ENCODE data around the gene SMARCB1. TPM values are rescaled to one million over a fixed set of nuclear protein-coding genes. Genes with fewer than 3 reads are reported as not detected.
A peak's percentile ranks its signal among the peaks of the same experiment; 100 is the strongest.

The SMARCB1 gene
- total RNA-seq, 2 experiments from 2014 or later: 91.4 to 92.6 TPM

DNA sequence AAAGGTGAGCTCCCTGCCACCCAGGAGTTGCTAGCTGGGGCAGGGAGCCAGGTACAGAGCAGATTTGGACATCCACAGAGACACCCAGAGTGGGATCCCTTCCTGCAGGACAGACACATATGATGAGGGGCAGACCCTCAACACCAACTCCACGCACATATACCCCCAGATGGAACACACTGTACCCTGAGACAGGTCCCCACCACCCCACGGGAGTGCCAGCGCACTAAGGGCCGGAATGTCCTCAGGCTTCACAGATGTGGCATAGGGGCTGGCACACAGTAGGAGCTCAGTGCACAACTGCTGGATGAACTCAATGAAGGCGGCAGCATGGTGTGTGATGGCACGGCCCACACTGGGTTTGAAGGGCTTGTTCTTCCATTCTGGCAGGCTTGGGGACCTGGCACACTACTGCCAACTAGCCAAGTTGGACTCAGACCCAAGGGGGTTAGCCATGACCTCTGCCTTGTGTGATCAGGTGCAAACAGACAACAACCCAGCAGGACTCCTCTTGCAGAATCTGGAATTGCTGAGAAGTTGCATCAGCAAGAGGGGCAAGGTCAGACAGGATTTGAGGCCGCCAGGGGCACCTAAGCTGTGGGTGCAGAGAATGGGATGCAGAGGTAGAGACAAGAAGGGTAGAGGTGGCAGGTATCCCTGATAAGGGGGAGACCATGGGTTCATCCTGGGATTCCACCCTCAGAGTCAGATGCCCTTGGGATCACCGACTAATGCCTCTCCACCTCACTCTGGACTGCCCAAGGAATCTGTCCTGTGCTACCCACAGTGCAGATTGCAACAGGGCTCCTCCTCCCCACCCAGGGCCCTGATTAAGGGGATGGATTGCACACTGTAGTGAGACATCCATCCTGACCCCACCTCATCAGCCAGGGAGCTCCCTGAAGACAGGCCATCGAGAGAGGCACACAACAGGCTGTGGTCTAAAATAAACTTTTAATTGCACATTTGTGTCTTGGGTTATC, 21.6 kb upstream of the SMARCB1 start:
- peaks cover 46% of the 10 kb centered on the region for H3K4me1 Mint-ChIP-seq
- ChIA-PET POLR2A (no interaction called here), CTCF (interaction anchor here (0.9 to 4.9 kb wide), 3 partner anchors 14 to 47 kb away, joined by 3 to 20 read pairs (median 5); partner anchors contain the start of gene ZNF70)
- DNase-seq: no peak
- no peak overlapping the region for H3K4me3 Mint-ChIP-seq
- H3K27me3 Mint-ChIP-seq: no peaks in the 10 kb centered on the region
- H3K9me3 Mint-ChIP-seq: no peaks in the 10 kb centered on the region
- H3K36me3 Mint-ChIP-seq (ENCODE audit: low read depth): peaks cover 2% of the 10 kb centered on the region
- no peak overlapping the region for H3K27ac Mint-ChIP-seq

GRCh38 chr22:23767303-23767672, 19.5 kb upstream of the SMARCB1 start:
- DNase-seq: no peak
- Mint-ChIP-seq H3K27me3 (peaks cover 1% of the 10 kb centered on the region), H3K27ac (peak overlapping the region; percentile 76), H3K4me1 (peaks cover 54% of the 10 kb centered on the region), H3K36me3 (ENCODE audit: low read depth) (peaks cover 2% of the 10 kb centered on the region), H3K9me3 (no peaks in the 10 kb centered on the region), H3K4me3 (peak overlapping the region; percentile 76)
- ChIA-PET CTCF (interaction anchor here (0.9 to 4.9 kb wide), 5 partner anchors 17 to 82 kb away, joined by 3 to 20 read pairs (median 4); partner anchors contain the start of gene ZNF70), POLR2A (no interaction called here)

DNA sequence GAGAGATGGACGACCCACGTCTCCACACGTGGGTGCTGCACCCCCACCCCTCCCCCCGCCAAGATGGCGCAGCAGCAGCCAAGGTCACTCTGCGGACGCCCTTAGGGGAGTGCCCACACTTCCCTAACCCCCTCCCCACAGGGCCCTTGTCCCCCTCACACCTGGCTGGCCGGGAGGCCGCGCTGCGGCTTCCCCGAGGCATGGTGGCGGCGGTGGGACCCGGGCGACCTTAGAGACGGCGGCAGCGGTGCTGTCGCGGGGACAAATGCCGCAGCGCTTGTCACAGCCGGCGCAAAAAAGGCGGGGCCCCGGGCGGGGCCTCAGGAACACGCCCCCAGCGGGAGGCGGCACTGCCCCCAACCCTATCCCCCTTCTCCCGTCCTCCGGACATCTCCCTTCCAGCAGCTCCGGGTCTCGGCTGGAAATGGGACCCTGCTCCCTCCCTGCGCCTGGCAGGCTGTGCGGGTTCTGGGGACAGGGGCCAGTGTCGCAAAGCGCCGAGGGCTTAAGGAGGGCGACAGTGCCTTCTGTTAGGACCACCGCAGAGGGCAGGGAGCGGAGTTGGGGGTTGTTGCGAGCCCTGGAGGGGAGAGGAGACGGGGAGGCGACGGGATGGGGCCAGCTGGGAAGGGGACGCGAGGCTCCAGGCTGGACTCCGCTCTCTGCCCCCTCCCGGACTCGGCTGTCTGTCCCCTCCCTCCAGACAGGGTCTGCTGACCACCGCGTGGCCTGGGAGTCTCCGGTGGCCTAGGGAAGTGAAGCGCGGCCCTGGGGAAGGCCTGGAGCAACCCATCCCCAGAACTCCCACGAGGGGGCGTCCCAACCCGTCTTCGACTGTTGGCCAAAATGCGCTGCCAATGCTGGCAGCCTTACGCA, 18.9 kb upstream of the SMARCB1 start, which contains the start of gene CHCHD10:
Gene CHCHD10, minus strand, starts transcription at position 300 of the 876 bp plus-strand sequence. Its CDS starts 98 bp downstream, at position 202.
- H3K27me3 Mint-ChIP-seq: peaks cover 2% of the 10 kb centered on the region
- H3K27ac Mint-ChIP-seq: peak within 1 kb of the TSS; percentile 84
- peak within 1 kb of the TSS; percentile 76 for H3K4me3 Mint-ChIP-seq
- ChIA-PET POLR2A (no interaction called here), CTCF (interaction anchor here (1.0 to 4.9 kb wide), 5 partner anchors 17 to 82 kb away, joined by 3 to 20 read pairs (median 3); partner anchors contain the start of genes SMARCB1 and ZNF70)
- H3K4me1 Mint-ChIP-seq: peaks cover 49% of the 10 kb centered on the region
- H3K9me3 Mint-ChIP-seq: no peaks in the 10 kb centered on the region
- H3K36me3 Mint-ChIP-seq (ENCODE audit: low read depth): peaks cover 2% of the 10 kb centered on the region
- DNase-seq: peak; percentile 78

- Mint-ChIP-seq H3K27me3 (peaks cover 13% of the 10 kb centered on the region), H3K27ac (no peak overlapping the region), H3K9me3 (no peaks in the 10 kb centered on the region), H3K4me1 (peaks cover 39% of the 10 kb centered on the region), H3K4me3 (peak overlapping the region; percentile 30), H3K36me3 (ENCODE audit: low read depth) (peaks cover 2% of the 10 kb centered on the region)
- no peak for DNase-seq
- POLR2A ChIA-PET: no interaction called here
- CTCF ChIA-PET: interaction anchor here (0.6 to 0.8 kb wide), 3 partner anchors 9 to 230 kb away, joined by 4 to 5 read pairs (median 4); no protein-coding TSS in a partner anchor
These were observed 17.3 kb upstream of the SMARCB1 start for GRCh38 chr22:23769321-23769965.

GRCh38 chr22:23772315-23772648, 14.5 kb upstream of the SMARCB1 start:
- Mint-ChIP-seq H3K36me3 (ENCODE audit: low read depth) (no peaks in the 10 kb centered on the region), H3K27me3 (peaks cover 17% of the 10 kb centered on the region), H3K9me3 (no peaks in the 10 kb centered on the region), H3K4me3 (peak overlapping the region; percentile 41), H3K27ac (no peak overlapping the region), H3K4me1 (peaks cover 20% of the 10 kb centered on the region)
- ChIA-PET POLR2A (no interaction called here), CTCF (no interaction called here)
- no peak for DNase-seq

- Mint-ChIP-seq H3K36me3 (ENCODE audit: low read depth) (no peaks in the 10 kb centered on the region), H3K9me3 (no peaks in the 10 kb centered on the region), H3K27ac (peak within 1 kb of the TSS; percentile 10), H3K27me3 (peaks cover 17% of the 10 kb centered on the region), H3K4me3 (peak within 1 kb of the TSS; percentile 41), H3K4me1 (peaks cover 20% of the 10 kb centered on the region)
- ChIA-PET CTCF (no interaction called here), POLR2A (no interaction called here)
- peak; percentile 58 for DNase-seq
These were observed 13.9 kb upstream of the SMARCB1 start, which contains the start of gene MMP11 for GRCh38 chr22:23772649-23773473. Gene MMP11 (plus strand): TSS chr22:23772849. CDS start chr22:23772871, 22 bp downstream.

GRCh38 chr22:23773483-23774113, 13.2 kb upstream of the SMARCB1 start:
- no peaks in the 10 kb centered on the region for H3K9me3 Mint-ChIP-seq
- CTCF ChIA-PET: interaction anchor here (2.3 kb wide), 1 partner anchor 10 kb away, joined by 8 read pairs; the partner anchor contains the start of gene C22orf15
- peak overlapping the region; percentile 10 for H3K27ac Mint-ChIP-seq
- POLR2A ChIA-PET: no interaction called here
- H3K4me3 Mint-ChIP-seq: peak overlapping the region; percentile 1
- DNase-seq: no peak
- H3K4me1 Mint-ChIP-seq: peaks cover 18% of the 10 kb centered on the region
- no peaks in the 10 kb centered on the region for H3K36me3 Mint-ChIP-seq (ENCODE audit: low read depth)
- H3K27me3 Mint-ChIP-seq: peaks cover 17% of the 10 kb centered on the region

DNA sequence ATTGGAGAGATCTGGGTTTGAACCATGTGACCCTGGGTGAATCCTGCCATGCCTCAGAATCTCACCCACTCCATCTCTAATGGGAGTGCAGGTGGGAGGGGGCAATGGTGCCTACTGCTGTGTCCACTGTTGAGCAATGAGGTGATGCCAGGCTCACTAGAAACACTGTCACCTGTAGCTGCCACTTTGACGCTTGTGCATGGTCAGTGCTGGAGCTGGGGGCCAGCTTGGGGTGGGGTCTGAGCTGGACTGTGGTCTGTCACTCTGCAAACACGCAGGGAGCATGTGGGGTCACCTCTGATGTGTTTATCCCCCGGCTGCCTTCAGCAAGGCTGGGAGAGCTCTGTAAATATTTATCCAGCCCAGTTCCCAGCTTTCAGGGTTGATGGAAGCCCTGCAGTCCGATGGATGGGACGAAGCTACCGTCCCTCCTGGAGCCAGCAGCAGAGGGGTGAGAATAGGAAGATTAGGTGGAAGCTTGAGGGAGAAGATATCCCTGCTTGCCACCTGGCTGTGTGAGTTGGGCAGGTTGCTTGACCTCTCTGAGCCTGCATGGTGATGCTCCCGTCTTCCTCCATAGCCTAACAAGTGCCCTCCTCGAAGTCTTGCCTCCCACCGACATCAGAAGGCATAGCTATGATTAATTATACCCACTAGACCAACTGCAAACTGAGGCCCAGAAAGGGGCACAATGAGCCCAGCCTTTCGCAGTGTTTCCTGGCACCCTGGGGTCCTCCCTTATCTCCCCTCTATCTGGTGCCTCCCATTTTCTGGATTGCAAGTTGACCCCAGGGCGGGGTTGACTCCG, 12.4 kb upstream of the SMARCB1 start:
- H3K27ac Mint-ChIP-seq: no peak overlapping the region
- CTCF ChIA-PET: interaction anchor here (1.0 to 2.3 kb wide), 4 partner anchors 11 to 83 kb away, joined by 3 to 12 read pairs (median 6); partner anchors contain the start of genes C22orf15 and SLC2A11
- H3K36me3 Mint-ChIP-seq (ENCODE audit: low read depth): no peaks in the 10 kb centered on the region

DNA sequence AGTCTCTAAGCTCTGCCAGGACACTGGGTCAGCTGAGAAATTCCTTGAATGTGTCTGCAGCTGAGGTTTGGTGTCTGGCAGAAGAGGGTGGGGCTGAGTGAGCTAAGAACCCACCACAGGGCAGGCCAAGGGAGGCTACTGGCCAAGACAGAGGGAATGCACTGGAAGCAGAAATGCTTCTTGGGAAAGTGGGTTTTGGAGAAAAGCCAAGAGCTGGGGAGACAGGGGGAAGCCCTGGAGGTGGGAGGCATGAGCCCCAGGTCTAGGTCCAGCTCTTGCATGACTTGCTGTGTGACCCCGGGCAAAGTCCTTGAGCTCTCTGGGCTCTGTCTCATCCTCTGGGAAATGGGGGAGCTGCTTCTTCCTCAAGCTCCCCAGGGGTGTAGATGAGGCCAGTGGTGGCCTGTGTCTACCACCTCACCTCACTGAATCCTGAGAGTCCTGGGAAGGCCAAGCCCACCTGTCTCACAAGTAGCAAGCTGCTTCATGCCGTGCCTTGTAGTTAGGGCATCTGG, 11.8 kb upstream of the SMARCB1 start:
- no peak for DNase-seq
- ChIA-PET CTCF (interaction anchor here (1.0 to 2.3 kb wide), 5 partner anchors 10 to 83 kb away, joined by 3 to 12 read pairs (median 5); partner anchors contain the start of genes C22orf15 and SLC2A11), POLR2A (no interaction called here)
- Mint-ChIP-seq H3K9me3 (no peaks in the 10 kb centered on the region), H3K4me3 (no peak overlapping the region), H3K4me1 (peaks cover 12% of the 10 kb centered on the region), H3K27ac (no peak overlapping the region), H3K27me3 (peaks cover 17% of the 10 kb centered on the region), H3K36me3 (ENCODE audit: low read depth) (no peaks in the 10 kb centered on the region)

More for the DNA sequence above, 12.4 kb upstream of the SMARCB1 start:
- peaks cover 15% of the 10 kb centered on the region for H3K4me1 Mint-ChIP-seq
- H3K27me3 Mint-ChIP-seq: peaks cover 17% of the 10 kb centered on the region
- no peaks in the 10 kb centered on the region for H3K9me3 Mint-ChIP-seq
- no peak overlapping the region for H3K4me3 Mint-ChIP-seq
- POLR2A ChIA-PET: no interaction called here
- no peak for DNase-seq

DNA sequence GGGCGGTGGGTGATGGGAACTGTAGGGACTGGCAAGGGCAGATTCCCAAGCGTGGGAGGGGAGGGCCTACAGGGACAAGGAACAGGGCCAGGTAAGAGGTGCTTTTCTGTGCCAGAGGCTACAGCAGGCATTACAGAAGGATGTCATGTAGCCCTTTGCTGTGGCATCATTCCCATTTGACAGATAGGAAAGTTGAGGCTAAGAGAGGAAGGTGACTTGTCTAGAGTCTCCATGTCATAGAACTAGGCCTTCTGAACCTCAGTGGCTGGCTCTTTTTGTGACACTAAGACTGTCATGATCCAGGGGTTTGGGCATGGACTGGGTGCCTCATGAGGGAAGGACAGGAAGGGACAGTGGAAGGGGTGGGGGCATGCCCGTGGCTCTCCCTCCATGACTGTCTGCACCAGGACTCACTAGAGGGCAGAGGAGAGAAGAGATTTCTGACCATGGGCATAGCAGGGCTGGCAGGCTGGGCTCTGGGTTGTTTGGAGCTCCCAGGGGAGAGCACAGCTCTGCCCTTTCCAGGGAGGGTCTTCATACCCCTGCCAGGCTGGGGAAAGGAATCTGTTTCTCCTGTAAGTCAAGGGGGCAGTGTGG, 10.9 kb upstream of the SMARCB1 start:
- Mint-ChIP-seq H3K9me3 (no peaks in the 10 kb centered on the region), H3K36me3 (ENCODE audit: low read depth) (no peaks in the 10 kb centered on the region), H3K4me3 (no peak overlapping the region), H3K27me3 (peaks cover 17% of the 10 kb centered on the region), H3K4me1 (peaks cover 10% of the 10 kb centered on the region), H3K27ac (no peak overlapping the region)
- ChIA-PET CTCF (interaction anchor here (0.6 to 2.3 kb wide), 7 partner anchors 9 to 119 kb away, joined by 3 to 12 read pairs (median 3); partner anchors contain the start of genes C22orf15, MIF and SLC2A11), POLR2A (no interaction called here)
- no peak for DNase-seq
